COR-L47 (cell line): Measurements from ENCODE around the gene TEAD4.
"Not testable (repeated sequence)": the region's sequence is repeated elsewhere in the genome, so short reads cannot be mapped to it uniquely, and the experiment has no call there.

Experiments
- DNase-seq: peaks from one replicate; lab custom pipeline; 2025; lab: John Stamatoyannopoulos, UW

The TEAD4 gene

GRCh38 chr12:3048540-3048939 lies 89.3 kb downstream of the TEAD4 start:
- no peak for DNase-seq

GRCh38 chr12:3049176-3049575 lies 90.0 kb downstream of the TEAD4 start:
- no peak for DNase-seq

GRCh38 chr12:3049611-3050249 lies 90.5 kb downstream of the TEAD4 start:
- no peak for DNase-seq

GRCh38 chr12:3054374-3054773 lies 95.2 kb downstream of the TEAD4 start:
- no peak for DNase-seq

GRCh38 chr12:3055026-3055703 lies 96.0 kb downstream of the TEAD4 start:
- no peak for DNase-seq

GRCh38 chr12:3055704-3056467 lies 96.7 kb downstream of the TEAD4 start:
- no peak for DNase-seq

GRCh38 chr12:3061059-3061458 lies 101.9 kb downstream of the TEAD4 start:
- DNase-seq = no peak

GRCh38 chr12:3061501-3062215 lies 102.5 kb downstream of the TEAD4 start:
- no peak for DNase-seq

- no peak for DNase-seq
Measured at GRCh38 chr12:3065300-3065699, 106.1 kb downstream of the TEAD4 start.

GRCh38 chr12:3065846-3066245 lies 106.6 kb downstream of the TEAD4 start:
- not testable (repeated sequence) for DNase-seq

GRCh38 chr12:3069714-3070113 lies 110.5 kb downstream of the TEAD4 start:
- DNase-seq = no peak

- DNase-seq = no peak
Measured at GRCh38 chr12:3071107-3071506, 111.9 kb downstream of the TEAD4 start.

GRCh38 chr12:3071710-3072109 lies 112.5 kb downstream of the TEAD4 start:
- no peak for DNase-seq

- peak; percentile 40 for DNase-seq
Measured at GRCh38 chr12:3073438-3074250, 114.4 kb downstream of the TEAD4 start.

GRCh38 chr12:3075315-3075714 lies 116.1 kb downstream of the TEAD4 start:
- no peak for DNase-seq

- DNase-seq = no peak
Measured at GRCh38 chr12:3076730-3077571, 117.8 kb downstream of the TEAD4 start, which contains the start of gene TSPAN9. Gene TSPAN9, plus strand, starts transcription at chr12:3077379. Its CDS starts 123,815 bp downstream, at chr12:3201194.

- DNase-seq = no peak
Measured at GRCh38 chr12:3077572-3078081, 118.4 kb downstream of the TEAD4 start.

- DNase-seq = no peak
Measured at GRCh38 chr12:3078086-3078820, 119.1 kb downstream of the TEAD4 start.

- no peak for DNase-seq
Measured at GRCh38 chr12:3081091-3081490, 121.9 kb downstream of the TEAD4 start.

GRCh38 chr12:3081886-3082285 lies 122.7 kb downstream of the TEAD4 start:
- DNase-seq = no peak
